Osteocyte (in vitro differentiated cells): Measurements from ENCODE around the gene PDE11A. TPM values are rescaled to one million over a fixed set of nuclear protein-coding genes. Genes with fewer than 3 reads are reported as not detected.

Source experiments
- DNase-seq: peaks from one replicate; pipeline ENCODE4 v3.0.0; 2021; ENCODE audit warnings: mixed read lengths; ENCODE audit not compliant: unreplicated experiment; ENCODE audit errors: extremely low spot score
- H3K27ac Mint-ChIP-seq: one replicate; pipeline ENCODE4 v1.8.0; 2021; ENCODE audit warnings: mild to moderate bottlenecking, mixed read lengths; ENCODE audit not compliant: unreplicated experiment
- H3K27me3 Mint-ChIP-seq: one replicate; pipeline ENCODE4 v1.8.0; 2021; ENCODE audit warnings: mixed read lengths; ENCODE audit not compliant: unreplicated experiment
- H3K36me3 Mint-ChIP-seq: one replicate; pipeline ENCODE4 v1.8.0; 2021; ENCODE audit warnings: mixed read lengths; ENCODE audit not compliant: unreplicated experiment
- H3K4me1 Mint-ChIP-seq: one replicate; pipeline ENCODE4 v1.8.0; 2021; ENCODE audit warnings: mixed read lengths; ENCODE audit not compliant: unreplicated experiment
- H3K4me3 Mint-ChIP-seq: one replicate; pipeline ENCODE4 v1.8.0; 2021; ENCODE audit warnings: mild to moderate bottlenecking, moderate library complexity, mixed read lengths; ENCODE audit not compliant: unreplicated experiment
- H3K9me3 Mint-ChIP-seq: one replicate; pipeline ENCODE4 v1.8.0; 2021; ENCODE audit warnings: mixed read lengths; ENCODE audit not compliant: unreplicated experiment
- total RNA-seq: library from RNA; stranded (reverse); gene quantifications from 2 replicates; pipeline ENCODE4 v1.2.1, GENCODE V29; 2021
- TF ChIP-seq, protein P1 (sequence below): fragments of 200-600 bp; sonication (generic); IDR thresholded peaks from 2 replicates; pipeline ENCODE4 v1.5.0; 2021; ENCODE audit warnings: antibody characterized with exemption, mild to moderate bottlenecking, moderate library complexity

Gene PDE11A
- total RNA-seq, 1 donor from 2014 or later: 0.05 TPM

DNA sequence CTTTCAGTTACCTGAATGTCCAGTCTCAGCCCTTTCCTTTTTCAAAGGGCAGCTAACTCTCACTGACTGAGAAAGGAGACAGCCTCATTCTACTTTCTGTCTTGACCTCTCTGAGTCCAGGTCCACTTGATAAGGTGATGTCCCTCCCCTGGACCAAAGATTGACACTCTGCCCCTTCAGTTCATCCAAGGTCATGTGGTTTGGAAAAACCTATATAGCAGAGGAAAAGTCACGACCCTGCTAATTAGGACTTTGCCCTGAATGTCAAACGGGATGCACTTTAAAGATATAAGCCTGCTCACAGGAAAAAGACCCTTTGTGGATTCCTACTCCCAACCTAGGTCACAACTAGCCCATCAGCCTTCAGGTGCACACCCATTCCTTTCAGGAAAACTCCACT is 471.7 kb downstream of the PDE11A start:
- H3K9me3 Mint-ChIP-seq: no peaks in the 10 kb centered on the region
- H3K4me1 Mint-ChIP-seq: peaks cover 2% of the 10 kb centered on the region
- no peak overlapping the region for H3K4me3 Mint-ChIP-seq
- no peak for DNase-seq
- no peaks in the 10 kb centered on the region for H3K36me3 Mint-ChIP-seq
- H3K27ac Mint-ChIP-seq: no peak overlapping the region
- H3K27me3 Mint-ChIP-seq: peaks cover 24% of the 10 kb centered on the region
- TF ChIP-seq, protein P1, sequence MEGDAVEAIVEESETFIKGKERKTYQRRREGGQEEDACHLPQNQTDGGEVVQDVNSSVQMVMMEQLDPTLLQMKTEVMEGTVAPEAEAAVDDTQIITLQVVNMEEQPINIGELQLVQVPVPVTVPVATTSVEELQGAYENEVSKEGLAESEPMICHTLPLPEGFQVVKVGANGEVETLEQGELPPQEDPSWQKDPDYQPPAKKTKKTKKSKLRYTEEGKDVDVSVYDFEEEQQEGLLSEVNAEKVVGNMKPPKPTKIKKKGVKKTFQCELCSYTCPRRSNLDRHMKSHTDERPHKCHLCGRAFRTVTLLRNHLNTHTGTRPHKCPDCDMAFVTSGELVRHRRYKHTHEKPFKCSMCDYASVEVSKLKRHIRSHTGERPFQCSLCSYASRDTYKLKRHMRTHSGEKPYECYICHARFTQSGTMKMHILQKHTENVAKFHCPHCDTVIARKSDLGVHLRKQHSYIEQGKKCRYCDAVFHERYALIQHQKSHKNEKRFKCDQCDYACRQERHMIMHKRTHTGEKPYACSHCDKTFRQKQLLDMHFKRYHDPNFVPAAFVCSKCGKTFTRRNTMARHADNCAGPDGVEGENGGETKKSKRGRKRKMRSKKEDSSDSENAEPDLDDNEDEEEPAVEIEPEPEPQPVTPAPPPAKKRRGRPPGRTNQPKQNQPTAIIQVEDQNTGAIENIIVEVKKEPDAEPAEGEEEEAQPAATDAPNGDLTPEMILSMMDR: no peak

DNA sequence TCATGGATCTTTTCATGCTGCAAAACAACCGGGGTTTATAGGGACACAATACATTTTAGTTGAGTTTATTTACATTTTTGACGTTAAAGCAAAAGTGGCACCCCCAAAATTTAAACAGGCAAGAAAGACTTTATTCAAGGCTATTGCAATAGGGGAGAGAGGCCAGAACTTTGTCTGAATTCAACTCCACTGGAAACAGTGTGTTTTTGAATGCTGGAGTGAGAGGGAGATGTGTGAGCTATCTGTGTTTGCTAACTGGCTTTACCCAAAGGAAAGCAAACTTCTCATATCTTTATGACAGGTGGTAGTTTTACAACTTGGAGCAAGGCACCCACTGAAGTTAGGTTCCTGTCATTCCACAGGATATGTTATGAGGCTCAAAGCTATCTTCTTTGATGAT is 472.6 kb downstream of the PDE11A start:
- no peak for DNase-seq
- H3K36me3 Mint-ChIP-seq: no peaks in the 10 kb centered on the region

DNA sequence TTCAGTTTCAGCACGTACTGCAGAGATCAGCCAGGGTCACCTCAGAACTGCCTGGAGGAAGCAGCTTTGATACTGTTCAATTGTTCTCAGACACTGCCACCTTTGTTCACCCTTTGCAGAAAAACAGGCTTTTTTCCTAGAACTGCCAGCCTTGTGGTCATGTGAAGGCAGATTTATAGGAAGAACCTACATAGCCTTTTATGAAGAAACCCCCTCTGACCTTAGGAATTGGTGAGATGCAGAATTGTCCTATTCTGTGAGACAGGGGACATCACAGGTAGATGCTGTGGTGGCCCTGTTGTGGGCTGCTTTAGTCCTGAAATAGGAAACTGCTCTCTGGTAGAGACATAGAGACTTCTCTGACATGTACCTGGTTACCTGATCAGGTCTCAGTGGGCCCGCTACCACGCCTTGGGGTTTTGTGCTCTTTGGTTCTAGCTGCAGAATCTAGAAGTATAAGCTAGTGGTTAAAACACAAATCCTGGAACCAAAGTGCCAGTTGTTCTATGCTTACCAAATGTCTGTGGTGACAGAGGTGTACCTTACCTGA is 473.4 kb downstream of the PDE11A start:
- H3K4me3 Mint-ChIP-seq: no peak overlapping the region
- H3K9me3 Mint-ChIP-seq: no peaks in the 10 kb centered on the region
- H3K4me1 Mint-ChIP-seq: peaks cover under 1% of the 10 kb centered on the region
- TF ChIP-seq, protein P1: no peak
- no peak for DNase-seq
- H3K27me3 Mint-ChIP-seq: peaks cover 24% of the 10 kb centered on the region
- H3K27ac Mint-ChIP-seq: no peak overlapping the region
- H3K36me3 Mint-ChIP-seq: no peaks in the 10 kb centered on the region

More for the DNA sequence above, 472.6 kb downstream of the PDE11A start:
- TF ChIP-seq, protein P1: no peak
- no peak overlapping the region for H3K4me3 Mint-ChIP-seq
- H3K9me3 Mint-ChIP-seq: no peaks in the 10 kb centered on the region
- no peak overlapping the region for H3K27ac Mint-ChIP-seq
- H3K4me1 Mint-ChIP-seq: peaks cover 2% of the 10 kb centered on the region
- H3K27me3 Mint-ChIP-seq: peaks cover 24% of the 10 kb centered on the region

DNA sequence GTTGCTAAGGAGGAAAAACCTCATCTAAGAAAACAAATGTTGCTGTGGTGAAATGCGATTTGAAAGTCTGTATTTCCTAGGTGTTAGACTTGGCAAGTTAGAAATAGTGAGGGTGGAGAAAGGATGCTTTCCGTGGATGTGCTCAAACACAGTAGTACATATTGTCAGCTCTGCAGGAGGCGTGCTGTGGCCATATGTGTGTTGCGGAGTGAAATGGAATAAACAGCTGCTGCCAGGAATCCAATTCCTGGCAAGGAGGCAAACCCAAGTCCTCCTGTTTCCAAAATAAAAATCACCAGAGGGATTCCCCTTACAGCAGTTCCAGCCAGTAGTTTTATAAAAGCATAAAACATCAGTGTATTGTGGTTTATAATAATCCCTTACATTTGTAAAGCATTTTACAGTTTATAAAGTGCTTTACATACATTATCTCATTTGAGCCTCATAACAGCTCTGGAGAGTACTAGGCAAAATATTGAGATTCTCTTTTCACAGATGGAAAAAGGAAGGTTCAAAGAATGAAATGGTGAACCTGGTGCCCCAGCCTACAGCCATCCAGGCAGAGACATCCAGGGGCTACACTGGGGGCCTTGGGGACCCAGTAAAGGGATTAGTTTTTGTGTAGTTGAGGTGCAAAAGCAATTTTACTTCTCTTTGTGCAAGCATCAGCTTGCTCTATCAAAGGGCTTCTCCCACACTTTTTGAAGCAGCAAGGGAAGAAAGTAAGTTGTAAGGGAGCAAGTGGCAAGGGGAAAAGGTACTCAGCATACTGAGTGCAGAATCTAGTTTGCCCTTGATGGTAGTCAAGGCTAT is 474.0 kb downstream of the PDE11A start:
- no peaks in the 10 kb centered on the region for H3K4me1 Mint-ChIP-seq
- no peak overlapping the region for H3K4me3 Mint-ChIP-seq
- peak; percentile 21 for DNase-seq
- no peak overlapping the region for H3K27ac Mint-ChIP-seq
- H3K9me3 Mint-ChIP-seq: no peaks in the 10 kb centered on the region
- no peaks in the 10 kb centered on the region for H3K36me3 Mint-ChIP-seq
- peaks cover 24% of the 10 kb centered on the region for H3K27me3 Mint-ChIP-seq
- TF ChIP-seq, protein P1: no peak

DNA sequence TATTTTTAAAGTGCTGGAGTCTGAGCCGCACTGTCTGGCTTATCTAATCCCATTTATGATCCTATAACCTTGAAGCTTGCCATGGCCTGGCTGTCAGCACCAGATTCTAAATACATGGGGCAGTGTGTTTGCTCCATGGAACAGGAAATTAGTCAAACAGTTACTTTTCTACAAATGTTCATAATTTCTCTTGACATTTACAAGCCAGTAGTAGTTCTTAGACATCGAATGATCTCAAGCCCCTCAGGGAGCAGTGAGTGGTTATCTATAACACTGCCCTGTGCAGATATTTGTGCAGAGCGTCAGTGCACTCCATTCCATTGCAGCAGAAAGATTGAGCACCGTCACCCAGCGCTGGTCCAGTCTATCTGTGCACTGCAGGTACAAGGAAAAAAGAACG is 474.8 kb downstream of the PDE11A start:
- no peaks in the 10 kb centered on the region for H3K36me3 Mint-ChIP-seq
- DNase-seq: peak; percentile 7
- H3K4me3 Mint-ChIP-seq: no peak overlapping the region
- H3K27ac Mint-ChIP-seq: no peak overlapping the region
- peaks cover 24% of the 10 kb centered on the region for H3K27me3 Mint-ChIP-seq
- H3K9me3 Mint-ChIP-seq: no peaks in the 10 kb centered on the region
- TF ChIP-seq, protein P1: no peak
- no peaks in the 10 kb centered on the region for H3K4me1 Mint-ChIP-seq
